Osteoblast (primary cell): ENCODE measurements around the gene CELF4. TPM values are rescaled to one million over a fixed set of nuclear protein-coding genes. Genes with fewer than 3 reads are reported as not detected.

Experiments
- DNase-seq: peaks from one replicate; pipeline ENCODE4 v3.0.0; 2011; ENCODE audit warnings: low spot score, mixed read lengths; ENCODE audit not compliant: insufficient read length; ENCODE audit errors: missing footprints
- H2AFZ ChIP-seq: 2 replicates; pipeline ENCODE4 v1.6.0; 2011; ENCODE audit warnings: mild to moderate bottlenecking, low read length
- H3K27ac ChIP-seq: 2 replicates; pipeline ENCODE4 v1.5.1; 2011; ENCODE audit warnings: mild to moderate bottlenecking, low read depth, low read length, moderate library complexity
- H3K27me3 ChIP-seq: 2 replicates; pipeline ENCODE4 v1.6.0; 2012; ENCODE audit warnings: mild to moderate bottlenecking, control low read depth, inconsistent platforms, low read length, moderate library complexity; ENCODE audit not compliant: insufficient read depth
- H3K36me3 ChIP-seq: 2 replicates; pipeline ENCODE4 v1.5.1; 2011; ENCODE audit warnings: mild to moderate bottlenecking, low read length, control low read depth, moderate library complexity; ENCODE audit not compliant: insufficient read depth
- H3K4me1 ChIP-seq: 2 replicates; pipeline ENCODE4 v1.5.1; 2011; ENCODE audit warnings: mild to moderate bottlenecking, low read length, control low read depth, moderate library complexity; ENCODE audit not compliant: insufficient read depth
- H3K4me2 ChIP-seq: 2 replicates; pipeline ENCODE4 v1.6.0; 2011; ENCODE audit warnings: mild to moderate bottlenecking, low read length; ENCODE audit not compliant: insufficient read depth
- H3K4me3 ChIP-seq: fragments of 200-600 bp; sonication (generic); 3 replicates; pipeline ENCODE4 v1.5.1; 2012; ENCODE audit warnings: mild to moderate bottlenecking, low read length, inconsistent platforms; ENCODE audit not compliant: insufficient read depth
- H3K79me2 ChIP-seq: 2 replicates; pipeline ENCODE4 v1.6.0; 2012; ENCODE audit warnings: mild to moderate bottlenecking, low read length, control low read depth, inconsistent platforms; ENCODE audit not compliant: insufficient read depth
- H3K9me3 ChIP-seq: 2 replicates; pipeline ENCODE4 v1.5.1; 2011; ENCODE audit warnings: low read depth, low read length, control low read depth
- H4K20me1 ChIP-seq: 2 replicates; pipeline ENCODE4 v1.6.0; 2012; ENCODE audit warnings: mild to moderate bottlenecking, low read length, control low read depth; ENCODE audit not compliant: insufficient read depth
- CTCF ChIP-seq: IDR thresholded peaks from 2 replicates; pipeline ENCODE4 v1.5.1; 2011; ENCODE audit warnings: mild to moderate bottlenecking, low read depth, low read length, moderate library complexity; ENCODE audit errors: extremely low read depth
- total RNA-seq: library from RNA; depleted of rRNA; stranded (reverse); fragments of >200 nt; gene quantifications from 2 replicates; pipeline ENCODE4 v1.2.3, GENCODE V29; 2012

The CELF4 gene
- total RNA-seq, 1 donor, result not detected

- H3K4me1 ChIP-seq, result no peaks in the 10 kb centered on the region
- no peaks in the 10 kb centered on the region for H4K20me1 ChIP-seq
- no peak overlapping the region for H2AFZ ChIP-seq
- peak; percentile 29 for DNase-seq
- no peak overlapping the region for H3K27ac ChIP-seq
- no peak overlapping the region for H3K4me2 ChIP-seq
- peaks cover 21% of the 10 kb centered on the region for H3K27me3 ChIP-seq
- H3K36me3 ChIP-seq, result no peaks in the 10 kb centered on the region
- no peak for TF ChIP-seq CTCF
- no peaks in the 10 kb centered on the region for H3K79me2 ChIP-seq
- H3K4me3 ChIP-seq, result no peak overlapping the region
- no peaks in the 10 kb centered on the region for H3K9me3 ChIP-seq
Observed at GRCh38 chr18:37249895-37250618, 315.5 kb downstream of the CELF4 start.

DNA sequence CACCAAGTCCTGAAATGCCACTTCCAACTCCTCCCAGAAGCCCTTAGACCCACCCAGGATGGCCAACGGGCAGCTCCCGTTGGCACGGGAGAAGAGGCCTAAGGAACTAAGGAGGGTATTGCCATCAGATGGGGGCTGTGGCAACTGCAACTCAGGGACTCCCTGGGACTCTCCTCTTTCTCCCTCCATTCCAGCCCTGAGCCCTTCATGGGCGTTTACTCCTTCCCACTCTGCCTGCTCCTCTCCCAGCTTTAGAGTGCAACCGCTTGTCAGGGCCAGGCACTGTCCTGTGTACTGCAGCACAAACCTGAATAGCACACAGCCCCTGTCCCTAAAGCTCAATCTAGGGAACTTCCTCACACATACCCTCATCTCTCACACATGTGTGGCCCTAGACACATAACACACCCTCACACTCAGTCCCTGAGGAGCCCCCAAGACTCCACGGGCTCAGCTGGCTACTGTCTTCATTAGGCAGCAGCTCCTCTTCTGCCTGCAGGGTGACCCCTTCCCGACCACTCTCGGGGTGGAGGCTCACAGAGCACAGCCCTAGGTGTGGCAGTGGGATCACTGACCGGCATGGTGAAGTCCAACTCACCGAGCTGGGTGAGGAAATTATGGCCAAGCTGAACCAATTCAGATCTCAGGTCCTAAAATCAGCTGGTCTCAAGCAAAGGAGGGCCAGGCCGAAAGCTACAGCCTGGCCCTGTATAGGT, 316.3 kb downstream of the CELF4 start:
- no peak overlapping the region for H3K4me2 ChIP-seq

GRCh38 chr18:37248281-37248680, 317.3 kb downstream of the CELF4 start:
- TF ChIP-seq CTCF, result no peak
- Histone ChIP-seq H3K9me3 (no peaks in the 10 kb centered on the region), H3K27me3 (peaks cover 22% of the 10 kb centered on the region), H3K4me2 (no peak overlapping the region), H3K79me2 (no peaks in the 10 kb centered on the region), H2AFZ (no peak overlapping the region), H3K4me3 (no peak overlapping the region), H3K4me1 (no peaks in the 10 kb centered on the region), H4K20me1 (no peaks in the 10 kb centered on the region), H3K36me3 (no peaks in the 10 kb centered on the region), H3K27ac (no peak overlapping the region)
- DNase-seq, result peak; percentile 65

More for the DNA sequence above, 316.3 kb downstream of the CELF4 start:
- Histone ChIP-seq H3K4me1 (no peaks in the 10 kb centered on the region), H3K79me2 (no peaks in the 10 kb centered on the region), H3K27ac (no peak overlapping the region), H3K36me3 (no peaks in the 10 kb centered on the region), H4K20me1 (no peaks in the 10 kb centered on the region), H3K27me3 (peaks cover 14% of the 10 kb centered on the region), H2AFZ (no peak overlapping the region), H3K4me3 (no peak overlapping the region), H3K9me3 (no peaks in the 10 kb centered on the region)
- DNase-seq, result peak; percentile 84
- no peak for TF ChIP-seq CTCF

DNA sequence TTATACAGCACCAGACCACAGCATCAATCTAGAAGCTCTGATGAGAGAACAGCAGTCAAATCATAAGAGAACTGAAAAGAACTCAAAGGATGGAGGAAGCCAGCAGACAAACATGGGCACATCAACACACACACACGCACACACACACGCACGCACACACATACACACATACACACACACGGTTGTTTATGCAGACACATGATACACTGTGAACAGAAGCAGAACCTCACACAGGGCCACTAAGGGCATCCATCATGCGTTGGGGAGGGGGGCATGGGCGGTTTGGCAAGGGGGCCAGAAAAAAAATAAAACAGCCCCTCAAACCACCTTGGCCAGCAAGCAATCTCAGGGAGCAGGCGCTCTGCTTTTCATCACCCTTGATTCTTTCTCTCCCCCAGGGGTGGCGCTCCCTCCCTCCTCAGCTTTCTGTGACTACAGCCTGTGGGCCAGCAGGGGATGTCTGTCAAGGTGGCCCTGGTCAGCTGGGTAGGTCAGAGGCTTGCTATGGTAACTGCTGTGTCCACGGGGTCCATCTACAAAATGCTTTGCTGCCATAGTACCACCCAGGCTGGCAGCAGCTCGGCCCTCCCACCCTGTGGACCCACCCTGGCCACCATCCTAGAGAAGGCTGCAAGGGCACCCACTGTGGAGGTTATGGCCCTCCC, 318.0 kb downstream of the CELF4 start:
- H3K4me3 ChIP-seq, result no peak overlapping the region
- no peaks in the 10 kb centered on the region for H4K20me1 ChIP-seq
- H3K27me3 ChIP-seq, result peaks cover 22% of the 10 kb centered on the region
- H3K4me2 ChIP-seq, result no peak overlapping the region
- peak; percentile 86 for DNase-seq
- TF ChIP-seq CTCF, result no peak
- H3K27ac ChIP-seq, result no peak overlapping the region
- no peak overlapping the region for H2AFZ ChIP-seq
- H3K4me1 ChIP-seq, result no peaks in the 10 kb centered on the region
- H3K79me2 ChIP-seq, result no peaks in the 10 kb centered on the region
- H3K36me3 ChIP-seq, result no peaks in the 10 kb centered on the region
- H3K9me3 ChIP-seq, result no peaks in the 10 kb centered on the region
